ENCODE measurements around the gene HOXA1.

GRCh38 chr7:27065709-27066108, 30.1 kb downstream of the HOXA1 start:
- TF ChIP-seq CTCF (IDR thresholded peaks at IDR 0.05) = no peak
- no peak for TF ChIP-seq POLR2AphosphoS5 (IDR thresholded peaks at IDR 0.05)
- no peak for TF ChIP-seq POLR2A (IDR thresholded peaks at IDR 0.05; ENCODE audit: low read depth)

Measured in esophagus muscularis mucosa (tissue), 3 donors.